A204.1 (cell line): ENCODE measurements around the gene MRGPRD.

Experiments used
- FAIRE-seq: peaks from 2 replicates; lab custom pipeline; 2012; peaks lifted over from hg19 to GRCh38; lab: Jason Lieb, UNC

The MRGPRD gene

GRCh38 chr11:68980776-68981065 lies at the start of gene MRGPRD:
TSS of gene MRGPRD (minus strand) at chr11:68980986. CDS start at chr11:68980986, 0 bp downstream.
- no peak for FAIRE-seq

GRCh38 chr11:69030301-69030700 lies 49.5 kb upstream of the MRGPRD start:
- FAIRE-seq, result no peak

- FAIRE-seq, result no peak
These were observed 47.1 kb upstream of the MRGPRD start for GRCh38 chr11:69027704-69028372.

- no peak for FAIRE-seq
These were observed 43.7 kb upstream of the MRGPRD start for GRCh38 chr11:69024509-69024908.

GRCh38 chr11:69022260-69022659 lies 41.5 kb upstream of the MRGPRD start:
- FAIRE-seq, result no peak

GRCh38 chr11:69018924-69019323 lies 38.1 kb upstream of the MRGPRD start:
- FAIRE-seq, result no peak

- no peak for FAIRE-seq
These were observed 37.2 kb upstream of the MRGPRD start for GRCh38 chr11:69017951-69018350.

GRCh38 chr11:69014898-69015549 lies 34.2 kb upstream of the MRGPRD start:
- FAIRE-seq, result no peak

GRCh38 chr11:69014084-69014851 lies 33.5 kb upstream of the MRGPRD start:
- no peak for FAIRE-seq

- no peak for FAIRE-seq
These were observed 32.5 kb upstream of the MRGPRD start, which contains the start of gene MRGPRF for GRCh38 chr11:69013009-69013951. TSS of gene MRGPRF (minus strand) at chr11:69013246. CDS start at chr11:69009901, 3,345 bp downstream.

- FAIRE-seq, result no peak
These were observed 31.6 kb upstream of the MRGPRD start for GRCh38 chr11:69012092-69013008.

- no peak for FAIRE-seq
These were observed 30.9 kb upstream of the MRGPRD start for GRCh38 chr11:69011624-69012091.

GRCh38 chr11:69010964-69011623 lies 30.3 kb upstream of the MRGPRD start:
- no peak for FAIRE-seq

- no peak for FAIRE-seq
These were observed 29.6 kb upstream of the MRGPRD start for GRCh38 chr11:69010361-69010891.

GRCh38 chr11:69009441-69010211 lies 28.8 kb upstream of the MRGPRD start:
- FAIRE-seq, result no peak

GRCh38 chr11:69008737-69009440 lies 28.1 kb upstream of the MRGPRD start:
- FAIRE-seq, result no peak

- no peak for FAIRE-seq
These were observed 27.2 kb upstream of the MRGPRD start for GRCh38 chr11:69007975-69008381.

- no peak for FAIRE-seq
These were observed 26.0 kb upstream of the MRGPRD start for GRCh38 chr11:69006816-69007215.
